Measurements from ENCODE around the gene PTCD3. TPM values are rescaled to one million over a fixed set of nuclear protein-coding genes. Genes with fewer than 3 reads are reported as not detected.

The PTCD3 gene
- total RNA-seq, 2 donors from 2014 or later = 64.1 to 95.1 TPM

DNA sequence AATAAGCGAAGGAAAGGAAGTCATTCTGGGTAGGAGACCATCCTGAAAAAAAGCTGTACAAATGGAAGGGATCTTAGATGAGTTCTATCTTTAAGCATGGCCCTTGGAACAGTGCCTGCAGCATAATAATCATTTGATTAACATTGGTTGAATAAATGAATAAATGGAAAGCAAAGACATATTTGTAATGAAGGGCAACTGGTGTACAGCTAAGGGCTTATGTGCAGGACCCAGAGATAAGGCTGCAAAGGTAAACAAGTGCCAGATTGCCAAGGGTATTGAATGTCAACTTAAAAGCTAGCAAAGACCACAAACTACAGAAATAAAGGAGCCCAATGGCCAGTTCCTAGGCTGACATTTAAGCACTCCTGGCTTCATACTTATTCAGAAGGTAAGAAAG is 69.8 kb downstream of the PTCD3 start:
- Histone ChIP-seq H3K4me3 (no peak overlapping the region), H3K27me3 (replicated peaks; ENCODE audit: insufficient read depth) (no peaks in the 10 kb centered on the region), H3K4me1 (replicated peaks) (no peaks in the 10 kb centered on the region), H3K36me3 (no peaks in the 10 kb centered on the region), H3K9me3 (no peaks in the 10 kb centered on the region), H3K27ac (no peak overlapping the region)
- 92% methylated on average over 1 of the region's 1 CpG for WGBS
- intact Hi-C loops (cut with DNase I) = no loop called here
- DNase-seq (ENCODE audit: low spot score) = no peak
- TF ChIP-seq POLR2A (IDR thresholded peaks at IDR 0.05) = no peak
- TF ChIP-seq, protein P1, sequence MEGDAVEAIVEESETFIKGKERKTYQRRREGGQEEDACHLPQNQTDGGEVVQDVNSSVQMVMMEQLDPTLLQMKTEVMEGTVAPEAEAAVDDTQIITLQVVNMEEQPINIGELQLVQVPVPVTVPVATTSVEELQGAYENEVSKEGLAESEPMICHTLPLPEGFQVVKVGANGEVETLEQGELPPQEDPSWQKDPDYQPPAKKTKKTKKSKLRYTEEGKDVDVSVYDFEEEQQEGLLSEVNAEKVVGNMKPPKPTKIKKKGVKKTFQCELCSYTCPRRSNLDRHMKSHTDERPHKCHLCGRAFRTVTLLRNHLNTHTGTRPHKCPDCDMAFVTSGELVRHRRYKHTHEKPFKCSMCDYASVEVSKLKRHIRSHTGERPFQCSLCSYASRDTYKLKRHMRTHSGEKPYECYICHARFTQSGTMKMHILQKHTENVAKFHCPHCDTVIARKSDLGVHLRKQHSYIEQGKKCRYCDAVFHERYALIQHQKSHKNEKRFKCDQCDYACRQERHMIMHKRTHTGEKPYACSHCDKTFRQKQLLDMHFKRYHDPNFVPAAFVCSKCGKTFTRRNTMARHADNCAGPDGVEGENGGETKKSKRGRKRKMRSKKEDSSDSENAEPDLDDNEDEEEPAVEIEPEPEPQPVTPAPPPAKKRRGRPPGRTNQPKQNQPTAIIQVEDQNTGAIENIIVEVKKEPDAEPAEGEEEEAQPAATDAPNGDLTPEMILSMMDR (IDR thresholded peaks at IDR 0.05) = no peak
- TF ChIP-seq POLR2AphosphoS5 (IDR thresholded peaks at IDR 0.05) = no peak

GRCh38 chr2:86176597-86176996 is 70.6 kb downstream of the PTCD3 start:
- no peaks in the 10 kb centered on the region for H3K36me3 ChIP-seq
- no peak overlapping the region for H3K4me3 ChIP-seq
- TF ChIP-seq, protein P1 (IDR thresholded peaks at IDR 0.05) = no peak
- TF ChIP-seq POLR2A (IDR thresholded peaks at IDR 0.05) = no peak
- no peak for TF ChIP-seq POLR2AphosphoS5 (IDR thresholded peaks at IDR 0.05)
- intact Hi-C loops (cut with DNase I) = no loop called here
- H3K27ac ChIP-seq = no peak overlapping the region
- DNase-seq (ENCODE audit: low spot score) = no peak
- no peaks in the 10 kb centered on the region for H3K4me1 ChIP-seq (replicated peaks)
- no peaks in the 10 kb centered on the region for H3K27me3 ChIP-seq (replicated peaks; ENCODE audit: insufficient read depth)
- no peaks in the 10 kb centered on the region for H3K9me3 ChIP-seq

GRCh38 chr2:86185517-86186212 is 79.6 kb downstream of the PTCD3 start:
- H3K4me3 ChIP-seq = no peak overlapping the region
- no peak overlapping the region for H3K27ac ChIP-seq
- H3K27me3 ChIP-seq (replicated peaks; ENCODE audit: insufficient read depth) = no peaks in the 10 kb centered on the region
- no peaks in the 10 kb centered on the region for H3K36me3 ChIP-seq
- no peaks in the 10 kb centered on the region for H3K4me1 ChIP-seq (replicated peaks)
- WGBS = 34% methylated on average over 1 of the region's 1 CpG
- TF ChIP-seq, protein P1 (IDR thresholded peaks at IDR 0.05) = no peak
- no peak for TF ChIP-seq POLR2A (IDR thresholded peaks at IDR 0.05)
- TF ChIP-seq POLR2AphosphoS5 (IDR thresholded peaks at IDR 0.05) = no peak
- H3K9me3 ChIP-seq = no peaks in the 10 kb centered on the region
- intact Hi-C loops (cut with DNase I) = no loop called here
- DNase-seq (ENCODE audit: low spot score) = no peak

GRCh38 chr2:86186431-86186830 is 80.4 kb downstream of the PTCD3 start:
- H3K4me3 ChIP-seq = no peak overlapping the region
- no peak overlapping the region for H3K27ac ChIP-seq
- DNase-seq (ENCODE audit: low spot score) = no peak
- no peaks in the 10 kb centered on the region for H3K36me3 ChIP-seq
- intact Hi-C loops (cut with DNase I) = no loop called here
- no peaks in the 10 kb centered on the region for H3K9me3 ChIP-seq
- no peaks in the 10 kb centered on the region for H3K27me3 ChIP-seq (replicated peaks; ENCODE audit: insufficient read depth)
- no peaks in the 10 kb centered on the region for H3K4me1 ChIP-seq (replicated peaks)
- TF ChIP-seq POLR2AphosphoS5 (IDR thresholded peaks at IDR 0.05) (no peak), POLR2A (IDR thresholded peaks at IDR 0.05) (no peak)
- TF ChIP-seq, protein P1 (IDR thresholded peaks at IDR 0.05) = no peak

DNA sequence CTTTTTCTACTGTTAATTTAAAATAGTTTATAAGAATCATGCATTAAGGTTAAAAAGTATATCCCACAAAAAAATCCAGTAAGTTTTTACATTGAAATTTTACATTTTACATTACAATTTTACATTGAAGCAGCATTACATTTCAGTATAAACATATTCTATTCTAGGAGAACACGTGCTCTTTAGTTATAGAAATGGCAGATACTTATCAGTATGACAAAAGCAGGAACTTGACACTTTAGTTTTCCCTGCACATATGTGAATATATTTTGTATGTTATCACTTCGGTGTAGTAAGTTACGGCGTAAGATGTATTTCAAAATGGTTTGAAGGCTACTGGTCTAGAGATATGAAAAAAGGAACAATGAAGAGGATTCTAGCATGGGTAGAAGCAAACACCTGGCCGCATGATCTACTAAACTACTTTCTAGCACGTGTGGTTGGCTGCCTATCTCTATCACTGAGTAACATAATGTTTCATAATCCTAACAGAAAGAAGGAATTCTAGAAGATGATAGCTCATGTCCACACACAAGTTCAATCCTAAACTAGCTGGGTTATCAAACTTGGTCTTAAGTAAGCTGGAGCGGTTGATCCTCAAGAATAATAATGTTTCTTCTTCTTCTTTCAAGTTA is 83.9 kb downstream of the PTCD3 start:
- H3K27ac ChIP-seq = no peak overlapping the region
- no peaks in the 10 kb centered on the region for H3K9me3 ChIP-seq
- no peaks in the 10 kb centered on the region for H3K27me3 ChIP-seq (replicated peaks; ENCODE audit: insufficient read depth)
- H3K4me1 ChIP-seq (replicated peaks) = no peaks in the 10 kb centered on the region
- intact Hi-C loops (cut with DNase I) = no loop called here
- WGBS = 84% methylated on average over 7 of the region's 7 CpGs
- H3K4me3 ChIP-seq = no peak overlapping the region
- no peak for TF ChIP-seq POLR2A (IDR thresholded peaks at IDR 0.05)
- TF ChIP-seq, protein P1 (IDR thresholded peaks at IDR 0.05) = no peak
- DNase-seq (ENCODE audit: low spot score) = no peak
- no peaks in the 10 kb centered on the region for H3K36me3 ChIP-seq

Data from prostate gland (tissue), 2 donors.